WTC11 (cell line): ENCODE results near the gene GLIPR2. TPM values are rescaled to one million over a fixed set of nuclear protein-coding genes. Genes with fewer than 3 reads are reported as not detected.
A peak's percentile ranks its signal among the peaks of the same experiment; 100 is the strongest.

ENCODE experiments used
- ATAC-seq: fragments of 200-7000 bp; cut with Tn5 transposase; 2 replicates; pipeline ENCODE4 v1.10.0; 2021; ENCODE audit warnings: mild to moderate bottlenecking, moderate library complexity
- CTCF ChIA-PET: fragments of 300-600 bp; sonication (Branson Sonifier 250); formaldehyde crosslinking; loops from one replicate; lab custom pipeline; 2021; ENCODE audit warnings: antibody characterized with exemption; lab: Charles Lee
- POLR2A ChIA-PET: fragments of 350-600 bp; sonication (Branson Sonifier 250); formaldehyde crosslinking; loops from one replicate; lab custom pipeline; 2021; ENCODE audit warnings: antibody characterized with exemption; lab: Charles Lee
- DNase-seq: peaks from one replicate; pipeline ENCODE4 v3.0.0; 2021; ENCODE audit warnings: low spot score
- H3K27ac Mint-ChIP-seq: 2 replicates; pipeline ENCODE4 v1.8.0; 2021; ENCODE audit warnings: mixed read lengths
- H3K27me3 Mint-ChIP-seq: 2 replicates; pipeline ENCODE4 v1.8.0; 2021; ENCODE audit warnings: low read depth, mild to moderate bottlenecking, moderate library complexity, mixed read lengths
- H3K36me3 Mint-ChIP-seq: 2 replicates; pipeline ENCODE4 v1.8.0; 2021; ENCODE audit warnings: mixed read lengths
- H3K4me1 Mint-ChIP-seq: 2 replicates; pipeline ENCODE4 v1.8.0; 2022; ENCODE audit warnings: mixed read lengths
- H3K4me3 Mint-ChIP-seq: 2 replicates; pipeline ENCODE4 v1.8.0; 2021; ENCODE audit warnings: mild to moderate bottlenecking, moderate library complexity, mixed read lengths
- H3K9me3 Mint-ChIP-seq: 2 replicates; pipeline ENCODE4 v1.8.0; 2021; ENCODE audit warnings: mixed read lengths
- CBFB ChIP-seq: sonication (generic); formaldehyde crosslinking; IDR thresholded peaks from 2 replicates; pipeline ENCODE4 v1.8.1; 2022; ENCODE audit warnings: mild to moderate bottlenecking, low read depth, missing genetic modification reagents
- EMX1 ChIP-seq: fragments of 250-450 bp; sonication (Bioruptor Pico); IDR thresholded peaks from 2 replicates; pipeline ENCODE4 v1.8.0; 2021; ENCODE audit warnings: mild to moderate bottlenecking
- GTF2I ChIP-seq: fragments of 250-450 bp; sonication (Bioruptor Pico); conservative IDR thresholded peaks from 2 replicates; pipeline ENCODE4 v1.4.0; 2021; ENCODE audit warnings: mild to moderate bottlenecking
- MXD4 ChIP-seq: fragments of 250-450 bp; sonication (Bioruptor Pico); IDR thresholded peaks from 2 replicates; pipeline ENCODE4 v1.8.0; 2021; ENCODE audit warnings: mild to moderate bottlenecking, moderate library complexity, borderline replicate concordance
- MYBL2 ChIP-seq: sonication (generic); formaldehyde crosslinking; IDR thresholded peaks from 2 replicates; pipeline ENCODE4 v1.8.1; 2023; ENCODE audit warnings: mild to moderate bottlenecking, moderate library complexity, missing genetic modification reagents
- RELA ChIP-seq: sonication (generic); formaldehyde crosslinking; IDR thresholded peaks from 2 replicates; pipeline ENCODE4 v1.8.1; 2022; ENCODE audit warnings: missing genetic modification reagents, mild to moderate bottlenecking, borderline replicate concordance
- SMAD3 ChIP-seq: sonication (generic); formaldehyde crosslinking; IDR thresholded peaks from 2 replicates; pipeline ENCODE4 v1.8.0; 2022; ENCODE audit warnings: missing genetic modification reagents, mild to moderate bottlenecking, borderline replicate concordance
- SMAD4 ChIP-seq: sonication (generic); formaldehyde crosslinking; IDR thresholded peaks from 2 replicates; pipeline ENCODE4 v1.8.0; 2022; ENCODE audit warnings: mild to moderate bottlenecking, missing genetic modification reagents
- TEAD1 ChIP-seq: sonication (generic); formaldehyde crosslinking; IDR thresholded peaks from 2 replicates; pipeline ENCODE4 v1.8.0; 2022; ENCODE audit warnings: mild to moderate bottlenecking, missing genetic modification reagents
- TP53 ChIP-seq: sonication (generic); formaldehyde crosslinking; IDR thresholded peaks from 2 replicates; pipeline ENCODE4 v1.8.1; 2023; ENCODE audit warnings: mild to moderate bottlenecking, missing genetic modification reagents
- ZNF138 ChIP-seq: sonication (generic); formaldehyde crosslinking; conservative IDR thresholded peaks from 2 replicates; pipeline ENCODE4 v1.8.1; 2022; ENCODE audit warnings: mild to moderate bottlenecking, moderate library complexity, missing genetic modification reagents
- total RNA-seq: library from RNA; stranded (reverse); gene quantifications from 3 replicates; pipeline ENCODE4 v1.2.3, GENCODE V29; 2021
- TF ChIP-seq, protein P1 (sequence below): fragments of 200-600 bp; IDR thresholded peaks from 2 replicates; pipeline ENCODE4 v1.8.0; 2022; ENCODE audit warnings: antibody characterized with exemption
- TF ChIP-seq, protein P2 (sequence below): fragments of 250-450 bp; sonication (Bioruptor Pico); IDR thresholded peaks from 2 replicates; pipeline ENCODE4 v1.8.0; 2021; ENCODE audit warnings: mild to moderate bottlenecking
- TF ChIP-seq, protein P3 (sequence below): sonication (generic); formaldehyde crosslinking; IDR thresholded peaks from 2 replicates; pipeline ENCODE4 v1.8.0; 2022; ENCODE audit warnings: missing genetic modification reagents
- TF ChIP-seq, protein P4 (sequence below): fragments of 250-450 bp; sonication (Bioruptor Pico); IDR thresholded peaks from 2 replicates; pipeline ENCODE4 v1.9.0; 2021; ENCODE audit warnings: mild to moderate bottlenecking, borderline replicate concordance

Gene GLIPR2
- total RNA-seq, 1 experiment from 2014 or later = 3.7 TPM

DNA sequence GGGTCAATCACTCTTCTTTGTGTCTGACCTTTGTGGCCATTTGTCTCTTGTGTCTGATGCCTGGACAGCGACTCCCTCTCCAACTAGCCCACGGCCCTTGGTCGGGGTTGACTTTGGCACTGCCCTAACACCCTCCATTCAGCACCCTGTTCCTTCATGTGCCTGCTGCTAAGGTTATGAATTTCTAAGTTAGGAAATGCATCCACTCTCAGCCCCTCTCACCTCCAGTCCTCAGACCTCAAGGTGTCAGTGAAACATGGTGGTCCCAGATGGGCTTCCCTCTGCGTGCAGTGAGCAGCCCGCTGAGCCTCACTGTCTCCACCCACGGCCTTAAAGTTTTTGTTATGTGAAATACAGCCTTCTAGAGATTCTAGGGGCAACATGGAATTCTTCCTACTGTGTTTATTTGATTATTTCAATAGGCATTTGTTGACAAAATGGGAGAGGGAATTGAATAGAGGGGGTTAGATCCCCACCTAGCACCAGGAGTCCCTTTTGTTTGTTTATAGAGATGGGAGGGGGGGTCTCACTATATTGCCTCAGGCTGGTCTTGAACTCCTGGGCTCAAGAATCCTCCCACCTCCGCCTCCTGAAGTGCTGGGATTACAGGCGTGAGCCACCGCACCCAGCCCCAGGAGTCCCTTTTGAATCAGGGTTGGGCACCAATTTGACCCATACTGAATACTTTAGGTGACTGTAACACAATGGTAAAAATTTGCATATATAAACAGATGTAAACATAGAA is 1.6 kb upstream of the GLIPR2 start (continued):
- TF ChIP-seq, protein P1, sequence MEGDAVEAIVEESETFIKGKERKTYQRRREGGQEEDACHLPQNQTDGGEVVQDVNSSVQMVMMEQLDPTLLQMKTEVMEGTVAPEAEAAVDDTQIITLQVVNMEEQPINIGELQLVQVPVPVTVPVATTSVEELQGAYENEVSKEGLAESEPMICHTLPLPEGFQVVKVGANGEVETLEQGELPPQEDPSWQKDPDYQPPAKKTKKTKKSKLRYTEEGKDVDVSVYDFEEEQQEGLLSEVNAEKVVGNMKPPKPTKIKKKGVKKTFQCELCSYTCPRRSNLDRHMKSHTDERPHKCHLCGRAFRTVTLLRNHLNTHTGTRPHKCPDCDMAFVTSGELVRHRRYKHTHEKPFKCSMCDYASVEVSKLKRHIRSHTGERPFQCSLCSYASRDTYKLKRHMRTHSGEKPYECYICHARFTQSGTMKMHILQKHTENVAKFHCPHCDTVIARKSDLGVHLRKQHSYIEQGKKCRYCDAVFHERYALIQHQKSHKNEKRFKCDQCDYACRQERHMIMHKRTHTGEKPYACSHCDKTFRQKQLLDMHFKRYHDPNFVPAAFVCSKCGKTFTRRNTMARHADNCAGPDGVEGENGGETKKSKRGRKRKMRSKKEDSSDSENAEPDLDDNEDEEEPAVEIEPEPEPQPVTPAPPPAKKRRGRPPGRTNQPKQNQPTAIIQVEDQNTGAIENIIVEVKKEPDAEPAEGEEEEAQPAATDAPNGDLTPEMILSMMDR = no peak
- no peak for TF ChIP-seq EMX1
- TF ChIP-seq TP53 (CRISPR knock-in tag) = no peak
- TF ChIP-seq ZNF138 (CRISPR knock-in tag) = no peak
- no peak for TF ChIP-seq CBFB (CRISPR knock-in tag)
- TF ChIP-seq SMAD4 = no peak

DNA sequence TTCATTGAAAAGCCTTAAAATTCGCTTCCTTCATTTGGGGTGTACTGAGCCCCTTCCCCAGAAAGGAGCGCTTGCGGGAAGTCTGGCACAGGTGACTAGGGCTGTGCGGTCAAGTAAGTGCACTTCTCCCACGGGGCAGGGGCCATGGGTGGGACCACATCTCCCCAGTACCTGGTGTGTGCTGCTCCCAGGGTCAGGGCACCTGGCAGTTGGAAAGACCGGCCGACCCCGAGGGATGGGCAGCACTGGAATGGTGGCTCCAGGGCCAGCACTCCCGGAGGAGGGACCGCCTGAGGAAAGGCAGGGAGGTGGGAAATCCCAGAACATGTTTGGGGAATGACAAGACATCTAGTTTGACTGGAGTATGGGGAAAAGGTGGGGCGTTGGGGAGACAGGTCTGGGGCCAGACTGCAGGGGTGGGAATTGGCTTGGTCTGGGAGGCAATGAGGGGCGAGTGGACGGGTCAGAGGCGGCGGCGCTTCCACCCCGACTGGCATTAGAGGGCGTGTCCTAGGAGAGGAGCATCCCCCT is 727 bp upstream of the GLIPR2 start:
- Mint-ChIP-seq H3K27me3 (peaks cover 86% of the 10 kb centered on the region), H3K4me3 (peak overlapping the region; percentile 82), H3K27ac (no peak overlapping the region), H3K4me1 (peaks cover 34% of the 10 kb centered on the region), H3K36me3 (no peaks in the 10 kb centered on the region), H3K9me3 (no peaks in the 10 kb centered on the region)
- DNase-seq (peak; percentile 53), ATAC-seq (peak; percentile 43)
- TF ChIP-seq MXD4 (no peak), GTF2I (CRISPR knock-in tag) (no peak), MYBL2 (CRISPR knock-in tag) (no peak), RELA (CRISPR knock-in tag) (0 out of 2 replicates have a peak, but pooled peaks have one; percentile 1), TEAD1 (no peak), SMAD3 (CRISPR knock-in tag) (no peak)
- TF ChIP-seq, protein P2, sequence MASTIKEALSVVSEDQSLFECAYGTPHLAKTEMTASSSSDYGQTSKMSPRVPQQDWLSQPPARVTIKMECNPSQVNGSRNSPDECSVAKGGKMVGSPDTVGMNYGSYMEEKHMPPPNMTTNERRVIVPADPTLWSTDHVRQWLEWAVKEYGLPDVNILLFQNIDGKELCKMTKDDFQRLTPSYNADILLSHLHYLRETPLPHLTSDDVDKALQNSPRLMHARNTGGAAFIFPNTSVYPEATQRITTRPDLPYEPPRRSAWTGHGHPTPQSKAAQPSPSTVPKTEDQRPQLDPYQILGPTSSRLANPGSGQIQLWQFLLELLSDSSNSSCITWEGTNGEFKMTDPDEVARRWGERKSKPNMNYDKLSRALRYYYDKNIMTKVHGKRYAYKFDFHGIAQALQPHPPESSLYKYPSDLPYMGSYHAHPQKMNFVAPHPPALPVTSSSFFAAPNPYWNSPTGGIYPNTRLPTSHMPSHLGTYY (CRISPR knock-in tag) = no peak
- TF ChIP-seq, protein P3, sequence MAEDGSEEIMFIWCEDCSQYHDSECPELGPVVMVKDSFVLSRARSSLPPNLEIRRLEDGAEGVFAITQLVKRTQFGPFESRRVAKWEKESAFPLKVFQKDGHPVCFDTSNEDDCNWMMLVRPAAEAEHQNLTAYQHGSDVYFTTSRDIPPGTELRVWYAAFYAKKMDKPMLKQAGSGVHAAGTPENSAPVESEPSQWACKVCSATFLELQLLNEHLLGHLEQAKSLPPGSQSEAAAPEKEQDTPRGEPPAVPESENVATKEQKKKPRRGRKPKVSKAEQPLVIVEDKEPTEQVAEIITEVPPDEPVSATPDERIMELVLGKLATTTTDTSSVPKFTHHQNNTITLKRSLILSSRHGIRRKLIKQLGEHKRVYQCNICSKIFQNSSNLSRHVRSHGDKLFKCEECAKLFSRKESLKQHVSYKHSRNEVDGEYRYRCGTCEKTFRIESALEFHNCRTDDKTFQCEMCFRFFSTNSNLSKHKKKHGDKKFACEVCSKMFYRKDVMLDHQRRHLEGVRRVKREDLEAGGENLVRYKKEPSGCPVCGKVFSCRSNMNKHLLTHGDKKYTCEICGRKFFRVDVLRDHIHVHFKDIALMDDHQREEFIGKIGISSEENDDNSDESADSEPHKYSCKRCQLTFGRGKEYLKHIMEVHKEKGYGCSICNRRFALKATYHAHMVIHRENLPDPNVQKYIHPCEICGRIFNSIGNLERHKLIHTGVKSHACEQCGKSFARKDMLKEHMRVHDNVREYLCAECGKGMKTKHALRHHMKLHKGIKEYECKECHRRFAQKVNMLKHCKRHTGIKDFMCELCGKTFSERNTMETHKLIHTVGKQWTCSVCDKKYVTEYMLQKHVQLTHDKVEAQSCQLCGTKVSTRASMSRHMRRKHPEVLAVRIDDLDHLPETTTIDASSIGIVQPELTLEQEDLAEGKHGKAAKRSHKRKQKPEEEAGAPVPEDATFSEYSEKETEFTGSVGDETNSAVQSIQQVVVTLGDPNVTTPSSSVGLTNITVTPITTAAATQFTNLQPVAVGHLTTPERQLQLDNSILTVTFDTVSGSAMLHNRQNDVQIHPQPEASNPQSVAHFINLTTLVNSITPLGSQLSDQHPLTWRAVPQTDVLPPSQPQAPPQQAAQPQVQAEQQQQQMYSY (CRISPR knock-in tag) = 0 out of 2 replicates have a peak, but pooled peaks have one; percentile 18
- TF ChIP-seq, protein P4, sequence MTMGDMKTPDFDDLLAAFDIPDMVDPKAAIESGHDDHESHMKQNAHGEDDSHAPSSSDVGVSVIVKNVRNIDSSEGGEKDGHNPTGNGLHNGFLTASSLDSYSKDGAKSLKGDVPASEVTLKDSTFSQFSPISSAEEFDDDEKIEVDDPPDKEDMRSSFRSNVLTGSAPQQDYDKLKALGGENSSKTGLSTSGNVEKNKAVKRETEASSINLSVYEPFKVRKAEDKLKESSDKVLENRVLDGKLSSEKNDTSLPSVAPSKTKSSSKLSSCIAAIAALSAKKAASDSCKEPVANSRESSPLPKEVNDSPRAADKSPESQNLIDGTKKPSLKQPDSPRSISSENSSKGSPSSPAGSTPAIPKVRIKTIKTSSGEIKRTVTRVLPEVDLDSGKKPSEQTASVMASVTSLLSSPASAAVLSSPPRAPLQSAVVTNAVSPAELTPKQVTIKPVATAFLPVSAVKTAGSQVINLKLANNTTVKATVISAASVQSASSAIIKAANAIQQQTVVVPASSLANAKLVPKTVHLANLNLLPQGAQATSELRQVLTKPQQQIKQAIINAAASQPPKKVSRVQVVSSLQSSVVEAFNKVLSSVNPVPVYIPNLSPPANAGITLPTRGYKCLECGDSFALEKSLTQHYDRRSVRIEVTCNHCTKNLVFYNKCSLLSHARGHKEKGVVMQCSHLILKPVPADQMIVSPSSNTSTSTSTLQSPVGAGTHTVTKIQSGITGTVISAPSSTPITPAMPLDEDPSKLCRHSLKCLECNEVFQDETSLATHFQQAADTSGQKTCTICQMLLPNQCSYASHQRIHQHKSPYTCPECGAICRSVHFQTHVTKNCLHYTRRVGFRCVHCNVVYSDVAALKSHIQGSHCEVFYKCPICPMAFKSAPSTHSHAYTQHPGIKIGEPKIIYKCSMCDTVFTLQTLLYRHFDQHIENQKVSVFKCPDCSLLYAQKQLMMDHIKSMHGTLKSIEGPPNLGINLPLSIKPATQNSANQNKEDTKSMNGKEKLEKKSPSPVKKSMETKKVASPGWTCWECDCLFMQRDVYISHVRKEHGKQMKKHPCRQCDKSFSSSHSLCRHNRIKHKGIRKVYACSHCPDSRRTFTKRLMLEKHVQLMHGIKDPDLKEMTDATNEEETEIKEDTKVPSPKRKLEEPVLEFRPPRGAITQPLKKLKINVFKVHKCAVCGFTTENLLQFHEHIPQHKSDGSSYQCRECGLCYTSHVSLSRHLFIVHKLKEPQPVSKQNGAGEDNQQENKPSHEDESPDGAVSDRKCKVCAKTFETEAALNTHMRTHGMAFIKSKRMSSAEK (CRISPR knock-in tag) = no peak
- ChIA-PET CTCF (interaction anchor here (0.6 to 3.1 kb wide), 5 partner anchors 27 to 35 kb away, joined by 3 to 14 read pairs (median 7); partner anchors contain the start of gene CCIN), POLR2A (interaction anchor here (1.2 kb wide), 1 partner anchor 27 kb away, joined by 7 read pairs; no protein-coding TSS in a partner anchor)
